GM19193 (cell line): Measurements from ENCODE around the gene LMO2.

ENCODE experiments used
- POLR2A ChIP-seq: IDR thresholded peaks from 4 replicates; pipeline ENCODE4 v1.6.1; 2011; ENCODE audit not compliant: insufficient read depth, insufficient read length; ENCODE audit errors: extremely low read depth

LMO2 gene

DNA sequence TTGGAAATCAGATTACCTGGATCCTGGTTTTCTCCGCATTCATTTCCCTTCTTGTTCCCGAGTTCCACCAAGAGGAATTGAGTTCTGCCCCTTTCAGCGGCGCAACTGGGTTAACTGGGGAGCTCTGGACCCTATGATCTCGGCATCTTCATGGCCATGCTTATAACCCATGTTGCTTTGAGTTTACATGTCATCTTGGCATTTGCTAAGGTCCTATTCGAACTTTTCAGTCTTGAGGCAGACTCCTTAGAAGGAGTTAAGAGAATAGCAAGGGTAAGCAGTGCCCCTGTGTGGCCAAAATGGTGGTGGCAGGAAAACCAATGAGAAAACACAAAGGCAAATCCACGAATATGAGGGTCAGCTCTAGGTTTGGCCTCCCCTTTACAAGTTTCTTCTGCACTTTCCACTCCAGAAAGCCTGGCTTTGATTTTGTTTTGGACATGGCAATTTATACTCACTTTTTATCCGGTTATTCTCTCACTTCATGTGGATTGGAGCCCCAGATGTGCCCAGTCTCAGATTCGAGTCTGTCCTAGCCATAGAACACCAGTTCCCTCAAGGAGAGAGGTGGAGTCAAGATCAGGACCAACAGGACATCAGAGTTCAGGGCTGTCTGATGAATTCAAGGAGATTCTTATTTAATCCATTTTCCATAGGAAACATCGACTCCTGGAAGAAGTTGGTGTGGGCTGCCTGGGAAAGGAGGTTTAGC is 62.3 kb downstream of the LMO2 start:
- no peak for TF ChIP-seq POLR2A

DNA sequence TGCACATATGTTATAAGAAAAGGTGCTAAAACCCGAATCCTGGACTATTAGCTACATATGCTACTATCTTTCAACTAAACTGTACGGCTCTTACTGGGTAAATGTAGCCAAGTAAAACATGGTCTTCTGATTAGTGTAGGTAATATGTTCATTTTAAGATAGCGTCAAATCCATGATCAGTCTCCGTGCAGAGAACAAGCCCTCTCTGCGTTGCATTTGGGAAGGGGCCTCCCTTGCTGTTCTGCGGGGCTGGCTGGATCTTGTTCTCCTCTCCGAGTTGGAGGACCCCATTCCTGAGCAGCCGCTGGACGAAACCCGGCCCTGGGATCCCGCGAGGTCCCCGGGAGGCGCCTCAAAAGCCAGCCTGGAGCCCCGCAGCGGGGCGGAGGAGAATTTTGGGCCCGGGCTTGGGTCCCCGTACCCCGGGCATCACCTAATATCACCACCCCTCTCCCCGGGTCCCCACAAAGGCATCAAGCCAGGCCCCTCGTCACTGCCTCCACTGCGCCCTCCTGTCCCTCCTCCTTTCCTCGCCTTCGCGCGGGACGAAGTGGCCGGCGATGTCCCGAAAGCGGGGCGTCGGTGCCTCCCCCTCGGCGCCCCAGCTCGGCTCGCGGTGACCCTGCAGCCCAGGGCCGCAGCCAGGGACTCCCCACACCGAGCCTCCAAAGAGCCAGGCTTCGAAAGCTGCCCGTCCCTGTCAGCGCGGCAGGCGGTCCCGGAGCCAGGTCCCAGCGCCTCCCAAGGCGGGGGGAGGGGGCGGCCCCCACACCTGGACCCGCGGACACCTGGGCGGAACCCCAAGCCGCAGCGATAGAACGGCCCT is 63.1 kb downstream of the LMO2 start:
- no peak for TF ChIP-seq POLR2A

DNA sequence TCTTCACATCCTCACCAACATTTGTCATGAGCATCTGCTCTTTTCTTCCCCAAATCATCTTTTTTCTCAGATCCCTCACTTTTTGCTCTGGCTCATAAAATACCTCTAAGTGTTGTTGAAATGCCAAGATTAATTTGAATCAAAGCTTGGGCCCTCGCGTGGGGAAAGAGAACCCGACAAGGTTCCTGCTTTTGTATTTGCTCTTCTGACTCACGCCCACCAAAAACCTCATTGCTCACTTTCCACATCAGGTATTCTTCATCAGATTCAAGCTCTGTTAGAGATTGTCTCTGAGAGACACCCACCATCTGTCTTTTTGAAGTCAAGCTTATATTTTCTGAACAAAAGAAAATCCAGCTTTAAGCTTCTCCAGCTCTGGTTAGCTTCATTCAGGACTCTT is 64.7 kb downstream of the LMO2 start:
- TF ChIP-seq POLR2A = no peak

DNA sequence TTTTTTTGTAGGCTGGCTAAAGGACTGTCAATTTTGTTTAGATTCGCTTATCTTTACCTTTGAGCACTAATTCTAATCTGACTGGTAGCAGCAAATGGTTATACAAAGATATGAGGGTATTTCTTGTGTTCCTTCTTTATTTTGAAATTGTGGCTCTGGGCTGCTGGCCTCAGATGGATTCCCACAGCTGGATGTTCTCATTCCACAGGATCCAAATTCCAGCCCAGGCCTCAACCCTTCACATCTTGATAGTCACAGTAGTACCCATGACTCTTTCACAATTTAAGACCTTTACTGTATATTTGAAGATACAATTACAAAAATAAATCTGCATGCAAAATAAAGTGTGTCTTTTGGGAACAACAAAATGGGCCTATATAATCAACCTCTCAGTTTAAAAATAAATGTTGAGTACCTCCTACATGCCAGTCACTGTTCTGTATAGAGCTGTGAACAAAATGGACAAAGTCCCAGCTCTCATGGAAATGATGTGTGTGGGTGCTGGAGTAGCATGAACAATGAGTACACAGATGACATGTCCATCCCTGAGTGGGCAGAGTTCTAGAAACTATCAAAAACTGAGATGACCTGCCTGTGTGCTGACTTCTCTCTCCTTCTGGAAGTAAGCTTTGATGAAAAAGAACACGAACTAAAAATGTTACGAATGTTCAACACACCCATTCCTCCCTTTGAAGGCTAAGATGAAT is 65.9 kb downstream of the LMO2 start:
- no peak for TF ChIP-seq POLR2A

DNA sequence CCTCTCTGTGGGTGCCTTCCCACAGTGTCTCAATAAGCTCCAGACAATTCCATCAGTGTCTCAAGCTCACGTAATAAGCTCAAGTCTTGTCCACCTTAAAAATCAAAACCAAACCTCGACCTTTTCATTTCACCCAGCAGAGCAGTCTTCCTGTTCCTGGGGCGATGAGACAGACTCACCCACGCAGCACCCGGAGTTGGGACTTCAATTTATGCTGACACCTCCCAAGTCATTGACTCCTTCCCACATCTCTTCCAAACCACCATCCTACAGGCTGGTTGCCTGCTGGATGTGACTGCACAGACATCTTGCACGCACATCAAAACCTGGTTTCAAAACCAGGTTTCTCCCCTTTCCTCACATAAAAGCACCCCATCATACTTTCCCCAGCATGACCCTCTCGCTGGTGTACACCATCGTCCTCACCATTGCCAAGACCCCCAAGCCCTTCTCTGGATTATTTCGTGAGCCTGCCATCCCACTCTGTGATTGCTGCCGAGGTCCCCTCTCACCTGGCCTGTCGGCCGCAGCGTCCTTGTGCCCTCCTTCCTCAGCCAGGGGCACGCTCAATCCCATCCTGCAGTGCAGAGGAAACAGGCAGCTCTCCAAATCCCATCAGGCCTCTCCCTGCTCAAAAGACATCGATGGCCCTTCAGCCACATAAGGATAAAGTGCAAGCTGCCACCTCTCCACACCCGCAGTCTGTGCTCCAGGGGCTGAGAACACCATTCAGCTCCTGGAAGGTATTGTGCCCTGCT is 72.4 kb downstream of the LMO2 start:
- no peak for TF ChIP-seq POLR2A
